Left lung (tissue), 10 donors: ENCODE results near the gene CSTB. TPM values are rescaled to one million over a fixed set of nuclear protein-coding genes. Genes with fewer than 3 reads are reported as not detected.

Experiments
- ATAC-seq: fragments of 200-7000 bp; cut with Tn5 transposase; one replicate; pipeline ENCODE4 v1.9.1; 2020; ENCODE audit warnings: moderate library complexity
- DNase-seq, 4 donors: peaks; one replicate each; pipeline ENCODE4 v3.0.0-alpha.2; 2013 to 2020
- H3K27ac ChIP-seq, 2 donors: fragments of 200-600 bp; sonication (generic) in 1 of 2; one replicate each; pipeline versions ENCODE4 v1.5.0 to v1.8.0; 2020 to 2021
- H3K27me3 ChIP-seq, 2 donors: fragments of 200-600 bp; sonication (generic) in 1 of 2; one replicate each; pipeline versions ENCODE4 v1.5.0 to v1.8.0; 2020 to 2021
- H3K36me3 ChIP-seq, 2 donors: fragments of 200-600 bp; sonication (generic) in 1 of 2; one replicate each; pipeline versions ENCODE4 v1.5.0 to v1.8.0; 2020 to 2021
- H3K4me1 ChIP-seq, 2 donors: fragments of 200-600 bp; one replicate each; pipeline ENCODE4 v1.8.0; 2021
- H3K4me3 ChIP-seq, 2 donors: fragments of 200-600 bp; sonication (generic) in 1 of 2; one replicate each; pipeline versions ENCODE4 v1.5.0 to v1.8.0; 2020 to 2021; ENCODE audit warnings: mild to moderate bottlenecking in 1 of 2
- H3K9me3 ChIP-seq, 2 donors: fragments of 200-600 bp; sonication (generic) in 1 of 2; one replicate each; pipeline versions ENCODE4 v1.5.0 to v1.8.0; 2020 to 2021
- CTCF ChIP-seq, 2 donors: fragments of 200-600 bp; sonication (generic) in 1 of 2; IDR thresholded peaks; one replicate each; pipeline versions ENCODE4 v1.5.0 to v1.8.0; 2021; ENCODE audit warnings: antibody characterized with exemption in 2 of 2
- intact Hi-C, 2 donors: fragments of 100-400 bp; cut with DNase I; formaldehyde crosslinking; loops; one replicate each; pipeline versions ENCODE4 v1.11.2 to v1.14.2; 2022
- polyA plus RNA-seq, 6 donors: library from polyadenylated mRNA; unstranded; fragments of 120-200 nt; gene quantifications; one replicate each; pipeline ENCODE4 v1.2.1, GENCODE V29; 2013; ENCODE audit not compliant: insufficient read length in 6 of 6
- total RNA-seq, 2 donors: library from RNA; stranded (reverse); fragmentation: NEBNext Ultra II Directional; extraction: Animal tissue kit (Norgen Biotek cat#: 25700); gene quantifications; one replicate each; pipeline ENCODE4 v1.2.1, GENCODE V29; 2021
- donor health status: DM: no; HTN: yes; CAD: no.
- donor health status: DM: no; HTN: no; CAD: no.

The CSTB gene
- total and polyA plus RNA-seq, 8 donors, result 36.5 to 133 (median 37.8) TPM

GRCh38 chr21:43778469-43779335 is 2.6 kb upstream of the CSTB start:
- TF ChIP-seq CTCF (IDR thresholded peaks at IDR 0.05), result no peak
- peaks cover 0 to 10% of the 10 kb centered on the region in 2 donors for H3K36me3 ChIP-seq
- H3K9me3 ChIP-seq, result no peaks in the 10 kb centered on the region
- ATAC-seq, result no peak
- no peaks in the 10 kb centered on the region for H3K27me3 ChIP-seq
- peaks cover 8 to 38% of the 10 kb centered on the region in 2 donors for H3K4me1 ChIP-seq
- H3K4me3 ChIP-seq, result no peak overlapping the region
- intact Hi-C loops, result loop anchor here in 1 of 2 donors (10.0 kb wide), 1 partner anchor 64 kb away; the partner anchor contains the start of gene PDXK
- H3K27ac ChIP-seq, result peak overlapping the region in 1 of 2 donors; percentile 53
- DNase-seq, result peak in 1 of 4 donors; percentile 62

GRCh38 chr21:43777953-43778352 is 1.8 kb upstream of the CSTB start:
- intact Hi-C loops, result loop anchor here in 1 of 2 donors (10.0 kb wide), 1 partner anchor 63 kb away; the partner anchor contains the start of gene PDXK
- DNase-seq, result peak in 1 of 4 donors; percentile 60
- H3K27ac ChIP-seq, result no peak overlapping the region
- ATAC-seq, result no peak
- peaks cover 0 to 18% of the 10 kb centered on the region in 2 donors for H3K36me3 ChIP-seq
- no peak overlapping the region for H3K4me3 ChIP-seq
- no peak for TF ChIP-seq CTCF (IDR thresholded peaks at IDR 0.05)
- no peaks in the 10 kb centered on the region for H3K27me3 ChIP-seq
- peaks cover 8 to 36% of the 10 kb centered on the region in 2 donors for H3K4me1 ChIP-seq
- no peaks in the 10 kb centered on the region for H3K9me3 ChIP-seq

GRCh38 chr21:43775190-43775589 is 918 bp downstream of the CSTB start:
- intact Hi-C loops, result loop anchor here in 1 of 2 donors (10.0 kb wide), 1 partner anchor 60 kb away; the partner anchor contains the start of gene PDXK
- Histone ChIP-seq H3K4me1 (peaks cover 8 to 42% of the 10 kb centered on the region in 2 donors), H3K27ac (peak overlapping the region; percentile 85 to 92), H3K4me3 (peak overlapping the region; percentile 77 to 97), H3K27me3 (no peaks in the 10 kb centered on the region), H3K36me3 (peaks cover 0 to 24% of the 10 kb centered on the region in 2 donors), H3K9me3 (no peaks in the 10 kb centered on the region)
- TF ChIP-seq CTCF (IDR thresholded peaks at IDR 0.05), result no peak
- DNase-seq (no peak), ATAC-seq (no peak)

- peak overlapping the region in 1 of 2 donors; percentile 97 for H3K4me3 ChIP-seq
These were observed 1.9 kb downstream of the CSTB start for GRCh38 chr21:43774163-43774562.

More at GRCh38 chr21:43774163-43774562, 1.9 kb downstream of the CSTB start:
- H3K27ac ChIP-seq, result no peak overlapping the region
- DNase-seq (no peak), ATAC-seq (no peak)
- H3K9me3 ChIP-seq, result no peaks in the 10 kb centered on the region
- no peak for TF ChIP-seq CTCF (IDR thresholded peaks at IDR 0.05)
- H3K4me1 ChIP-seq, result peaks cover 8 to 42% of the 10 kb centered on the region in 2 donors
- no peaks in the 10 kb centered on the region for H3K27me3 ChIP-seq
- peaks cover 0 to 24% of the 10 kb centered on the region in 2 donors for H3K36me3 ChIP-seq
- intact Hi-C loops, result loop anchor here in 1 of 2 donors (10.0 kb wide), 1 partner anchor 59 kb away; the partner anchor contains the start of gene PDXK
